Posterior cingulate gyrus (tissue), 11 donors: ENCODE measurements around the gene TSC22D3.
"Not testable (repeated sequence)": the region's sequence is repeated elsewhere in the genome, so short reads cannot be mapped to it uniquely, and the experiment has no call there.

ENCODE experiments used
- DNase-seq, 10 donors: peaks; one replicate each; pipeline versions ENCODE4 v3.0.0 to v3.0.0-alpha.2; 2020 to 2021; ENCODE audit warnings: mixed read lengths in 3 of 10
- intact Hi-C: fragments of 100-400 bp; cut with DNase I; formaldehyde crosslinking; loops from one replicate; pipeline ENCODE4 v1.15.1; 2023

Gene TSC22D3

DNA sequence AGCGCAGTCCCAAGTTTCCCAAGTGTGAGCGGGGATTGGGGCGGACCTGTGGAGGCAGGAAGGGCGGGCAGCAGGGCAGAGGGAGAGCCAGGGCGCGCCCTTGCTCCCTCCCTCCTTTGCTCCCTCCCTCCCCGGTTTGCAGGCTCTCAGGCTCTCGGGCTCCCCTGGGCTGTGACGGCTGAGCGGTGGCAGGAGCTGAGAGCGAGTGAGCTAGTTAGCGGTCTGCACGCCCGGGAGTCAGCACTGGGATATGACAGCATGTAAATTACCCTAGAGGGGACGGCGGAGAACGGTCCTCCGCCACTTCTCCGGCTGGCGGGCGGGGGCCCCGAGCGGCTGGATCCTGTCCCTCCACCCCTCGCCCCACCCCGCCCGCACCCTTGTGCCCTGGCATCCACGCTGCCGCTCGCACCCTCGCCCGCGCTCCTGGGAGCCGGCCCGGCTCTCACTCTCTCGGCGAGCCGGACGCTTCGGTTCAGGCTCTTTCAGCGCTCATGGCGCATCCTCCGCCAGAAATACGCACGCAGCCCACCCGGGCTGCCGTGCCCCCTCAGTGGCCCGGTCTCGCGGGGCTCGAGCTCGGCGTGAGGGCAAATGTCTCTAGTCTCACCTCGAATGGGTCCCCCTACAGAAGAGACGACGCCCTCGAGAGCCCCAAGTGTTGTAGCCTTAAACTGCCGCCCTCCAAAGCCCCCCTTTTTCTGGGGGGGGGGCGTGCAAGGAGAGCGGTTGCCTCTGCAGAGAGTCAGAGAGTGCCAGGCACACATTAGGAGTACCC lies at the start of gene TSC22D3:
TSC22D3 (minus strand) TSS at position 54 of the 778 bp plus-strand sequence. CDS start 368 bp downstream, outside the sequence.
- DNase-seq: peak; percentile 57 to 96 (median 74)
- intact Hi-C loops: loop anchor here (2.0 kb wide), 1 partner anchor 59 kb away; no protein-coding TSS in a partner anchor

DNA sequence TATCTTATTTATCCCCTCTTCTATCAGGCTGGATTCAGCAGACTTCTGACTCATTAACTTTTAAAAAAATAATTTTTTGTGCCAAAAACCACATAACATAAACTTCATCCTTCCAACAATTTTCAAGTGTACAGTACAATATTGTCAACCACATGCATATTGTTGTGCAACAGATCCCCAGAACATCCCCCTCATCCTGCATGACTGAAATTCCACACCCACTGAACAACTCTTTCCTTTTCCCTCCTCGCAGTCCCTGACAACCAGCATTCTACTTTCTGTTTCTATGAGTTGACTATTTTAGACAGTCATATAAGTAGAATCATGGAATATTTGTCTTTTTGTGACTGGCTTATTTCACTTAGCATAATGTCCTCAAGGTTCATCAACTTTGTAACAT lies 47.9 kb upstream of the TSC22D3 start:
- no peak for DNase-seq
- intact Hi-C loops: no loop called here

DNA sequence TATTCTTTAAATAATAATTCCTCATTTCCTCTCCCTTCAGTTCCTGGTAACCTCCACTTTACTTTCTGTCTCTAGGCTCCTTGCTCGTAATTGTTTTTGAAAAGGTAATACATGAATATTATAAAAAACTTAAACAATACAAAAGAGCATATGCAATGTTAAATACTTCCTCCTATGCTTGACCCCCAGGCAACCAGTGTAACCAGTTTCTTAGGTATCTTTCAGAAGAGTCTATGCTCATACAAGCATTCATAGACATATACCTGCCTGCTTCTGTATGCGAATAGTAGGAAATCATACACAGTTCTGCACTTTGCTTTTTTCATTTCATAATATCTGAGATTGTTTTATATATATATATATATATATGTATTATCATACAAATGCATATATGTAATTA lies 47.5 kb upstream of the TSC22D3 start:
- DNase-seq: no peak
- intact Hi-C loops: no loop called here

DNA sequence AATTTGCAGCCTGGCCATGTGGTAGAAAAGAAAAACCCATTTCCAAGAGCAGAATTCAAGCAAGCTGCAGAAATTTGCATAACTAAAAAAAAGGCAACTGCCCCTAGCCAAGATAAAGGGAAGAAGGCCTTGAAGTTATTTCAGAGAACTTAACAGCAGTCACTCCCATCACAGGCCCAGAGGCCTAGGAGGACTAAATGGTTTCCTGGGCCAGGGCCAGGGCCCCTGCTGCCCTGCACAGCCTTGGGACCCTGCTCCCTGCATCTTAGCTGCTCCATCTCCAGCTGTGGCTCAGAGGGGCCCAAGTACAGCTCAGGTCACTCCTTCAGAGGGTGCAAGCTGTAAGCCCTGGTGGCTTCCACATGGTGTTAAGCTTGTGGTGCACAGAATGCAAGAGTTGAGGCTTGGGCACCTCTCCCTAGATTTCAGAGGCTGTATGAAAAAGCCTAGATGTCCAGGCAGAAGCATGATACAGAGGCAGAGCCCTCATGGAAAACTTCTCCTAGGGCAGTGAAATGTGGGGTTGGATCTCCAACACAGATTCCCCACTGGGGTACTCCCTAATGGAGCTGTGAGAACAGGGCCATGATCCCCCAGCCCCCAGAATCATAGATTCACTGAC lies 43.4 kb upstream of the TSC22D3 start:
- no peak for DNase-seq
- intact Hi-C loops: no loop called here

DNA sequence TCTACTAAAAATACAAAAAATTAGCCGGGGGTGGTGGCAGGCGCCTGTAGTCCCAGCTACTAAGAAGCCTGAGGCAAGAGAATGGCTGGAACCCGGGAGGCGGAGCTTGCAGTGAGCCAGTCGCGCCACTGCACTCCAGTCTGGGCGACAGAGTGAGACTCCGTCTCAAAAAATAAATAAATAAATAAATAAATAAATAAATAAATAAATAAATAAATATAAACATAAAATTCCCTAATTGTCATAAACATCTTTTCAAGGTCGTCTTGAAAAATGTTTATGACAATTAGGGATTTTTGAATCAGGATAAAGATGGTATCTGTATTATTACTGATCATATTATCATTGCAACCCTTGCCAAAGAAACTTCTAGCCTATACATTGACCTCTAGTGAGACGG lies 34.5 kb upstream of the TSC22D3 start:
- DNase-seq, intact Hi-C loops: not testable (repeated sequence)

DNA sequence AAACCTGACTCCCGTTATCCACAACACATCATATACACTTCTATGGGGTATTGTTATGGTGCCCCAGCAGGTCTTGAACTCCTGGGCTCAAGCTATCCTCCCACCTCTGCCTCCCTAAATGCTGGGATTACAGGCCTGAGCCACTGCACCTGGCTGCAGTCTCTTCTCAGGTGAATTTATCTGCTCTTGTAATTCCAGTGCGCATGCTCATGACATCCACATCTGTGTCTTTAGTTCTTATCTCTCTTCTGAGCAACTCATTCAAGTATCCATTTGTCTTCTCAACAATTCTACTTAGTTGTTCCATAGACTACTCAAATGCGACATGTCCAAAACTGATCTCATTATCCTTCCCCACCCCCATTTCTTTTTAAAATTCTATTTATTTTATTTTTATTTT lies 29.6 kb upstream of the TSC22D3 start:
- no peak for DNase-seq
- intact Hi-C loops: no loop called here

DNA sequence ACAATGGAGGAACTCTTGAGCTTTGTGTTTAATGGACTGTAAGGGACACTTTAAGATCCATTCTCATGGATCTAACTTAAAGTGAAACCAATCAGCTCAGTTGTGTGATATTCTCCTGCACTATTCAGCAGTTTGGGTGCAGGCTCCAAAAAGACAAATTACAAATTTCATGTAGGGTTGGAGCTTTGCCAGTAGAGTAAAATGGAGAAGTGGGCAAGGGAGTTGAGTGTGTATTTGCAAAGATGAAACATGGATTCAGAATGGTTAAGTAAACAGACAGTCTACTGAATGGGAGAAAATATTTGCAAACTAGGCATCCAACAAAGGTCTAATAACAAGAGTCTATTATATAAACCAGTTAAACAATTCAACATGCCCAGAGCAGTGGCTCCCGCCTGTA lies 28.8 kb upstream of the TSC22D3 start:
- DNase-seq: no peak
- intact Hi-C loops: no loop called here

DNA sequence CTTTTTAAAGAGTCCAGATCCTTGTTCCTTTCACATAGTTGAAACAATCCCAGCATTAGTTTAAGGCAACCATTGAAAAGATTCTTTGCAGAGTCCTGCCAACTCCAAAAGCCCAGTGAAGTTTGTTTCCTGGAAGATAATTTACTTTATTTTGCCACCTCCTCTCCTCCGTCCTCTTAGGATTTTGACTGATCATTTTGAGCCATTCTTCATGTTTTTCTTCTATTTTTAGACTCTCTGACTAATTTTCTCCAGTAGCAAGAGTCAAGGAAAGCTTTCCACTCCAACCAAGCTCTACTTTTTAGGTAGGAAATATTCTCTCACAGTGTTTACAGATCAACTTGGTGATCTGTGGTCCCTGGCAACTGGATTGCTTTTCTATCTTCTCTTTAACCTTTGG lies 12.2 kb upstream of the TSC22D3 start:
- intact Hi-C loops: no loop called here
- DNase-seq: no peak

DNA sequence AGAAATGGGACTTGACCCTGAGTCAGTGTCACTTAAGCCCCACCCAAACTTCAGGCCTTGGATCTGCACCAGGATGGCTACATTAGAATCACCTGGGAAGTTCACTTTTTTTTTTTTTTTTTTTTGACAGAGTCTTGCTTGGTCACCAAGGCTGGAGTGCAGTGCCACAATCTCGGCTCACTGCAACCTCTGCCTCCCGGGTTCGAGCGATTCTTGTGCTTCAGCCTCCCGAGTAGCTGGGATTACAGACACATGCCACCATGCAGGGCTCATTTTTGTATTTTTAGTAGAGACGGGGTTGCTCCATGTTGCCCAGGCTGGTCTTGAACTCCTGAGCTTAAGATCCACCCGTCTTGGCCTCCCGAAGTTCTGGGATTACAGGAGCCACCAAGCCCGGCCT lies 4.9 kb upstream of the TSC22D3 start:
- DNase-seq: no peak
- intact Hi-C loops: no loop called here

DNA sequence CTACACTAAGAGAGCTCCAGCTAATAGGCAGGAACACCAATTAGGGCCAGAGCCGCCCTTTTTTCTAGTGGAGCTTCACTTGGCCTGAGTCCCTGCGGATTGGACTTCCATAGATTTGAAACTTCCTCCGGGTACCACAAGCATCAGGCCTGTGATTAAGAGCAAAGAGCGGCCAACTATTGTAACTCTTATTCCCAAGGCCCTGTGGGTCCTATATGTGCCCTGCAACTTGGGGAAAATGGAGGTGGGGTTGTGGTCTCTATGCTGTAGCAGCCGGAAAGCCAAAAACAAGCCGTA lies 1.9 kb upstream of the TSC22D3 start, which contains the start of gene NCBP2L:
NCBP2L (plus strand) TSS at position 198 of the 297 bp plus-strand sequence. CDS start 16,488 bp downstream, outside the sequence.
- intact Hi-C loops: loop anchor here (1.0 kb wide), 1 partner anchor 118 kb away; no protein-coding TSS in a partner anchor
- DNase-seq: no peak

DNA sequence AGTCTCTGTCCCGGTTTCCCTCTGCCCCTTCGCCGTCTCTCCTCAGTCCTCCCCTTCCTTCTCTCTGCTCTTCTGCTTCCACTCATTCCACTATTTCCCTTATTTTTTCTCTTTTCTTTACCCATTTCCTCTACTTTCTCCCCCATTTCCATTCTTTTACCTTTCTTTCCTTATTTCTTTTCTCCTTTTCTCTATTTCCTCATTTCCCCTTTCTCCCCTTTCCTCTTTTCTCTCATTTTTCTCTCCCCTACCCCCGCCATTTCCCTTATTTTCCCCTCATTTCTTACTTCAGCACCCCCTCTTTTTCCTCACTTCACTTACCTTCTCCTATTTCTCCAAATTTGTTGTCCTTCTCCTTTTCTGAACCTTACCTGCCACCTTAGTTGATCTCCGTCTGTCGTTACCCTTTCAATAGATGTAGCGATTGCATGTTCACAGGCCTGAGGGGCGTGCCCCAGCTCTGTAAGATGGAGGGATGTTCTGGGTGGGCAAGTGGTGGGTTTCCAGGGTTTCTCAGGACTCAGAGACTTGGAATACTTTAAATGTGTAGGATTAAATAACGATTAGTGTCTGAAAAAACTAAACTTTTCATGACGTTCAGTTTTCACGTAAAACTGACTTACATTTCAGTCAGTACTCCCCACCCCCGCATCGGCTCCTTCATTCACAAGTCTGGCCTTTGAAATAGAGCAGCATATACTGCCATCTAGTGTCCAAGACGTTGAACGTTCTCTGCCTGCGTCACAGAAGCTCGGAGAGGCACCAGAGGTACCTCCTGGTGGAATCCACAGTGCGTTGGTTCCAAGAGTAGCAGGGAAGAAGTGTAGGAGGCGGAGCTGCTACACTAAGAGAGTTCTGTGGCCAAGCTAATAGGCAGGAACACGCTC lies 1.3 kb upstream of the TSC22D3 start:
- intact Hi-C loops: loop anchor here (1.0 kb wide), 1 partner anchor 118 kb away; no protein-coding TSS in a partner anchor
- DNase-seq: peak; percentile 40 to 95 (median 72)

DNA sequence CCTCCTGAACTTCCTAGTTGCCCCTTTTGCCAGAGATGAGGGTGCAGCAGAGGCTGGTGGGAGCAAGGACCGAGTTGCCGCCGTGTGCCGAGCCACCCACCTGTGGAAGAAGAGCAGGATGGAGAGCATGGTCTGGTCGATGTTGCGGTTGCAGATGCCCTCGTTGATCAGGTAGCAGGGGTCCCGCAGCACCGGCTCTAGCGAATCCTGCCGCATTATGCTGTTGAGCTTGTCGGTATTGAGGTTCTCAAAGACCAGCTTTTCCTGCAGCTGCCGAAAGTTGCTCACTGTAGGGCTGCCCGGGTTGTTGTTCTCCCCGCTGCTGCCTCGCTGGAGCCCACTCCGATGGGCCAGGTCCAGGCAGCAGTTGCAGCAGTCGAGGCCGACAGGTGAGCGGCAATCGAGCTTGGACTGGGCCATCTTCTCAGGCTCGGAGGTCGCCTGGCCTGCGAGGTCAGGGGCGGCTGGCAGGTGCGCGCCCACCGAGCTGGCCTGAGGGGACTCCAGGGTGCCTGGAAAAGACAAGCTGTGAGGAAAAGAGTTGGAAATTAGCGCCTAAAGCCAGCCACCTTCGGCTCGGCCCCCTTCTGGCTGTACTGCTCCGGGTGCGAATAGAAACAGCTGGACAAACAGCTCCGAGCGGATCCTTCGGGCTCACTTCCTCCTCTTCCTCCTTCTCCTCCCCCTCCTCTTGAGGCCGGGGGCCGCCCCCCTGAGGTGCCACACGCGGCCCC lies 420 bp downstream of the TSC22D3 start:
- peak in 1 of 10 donors; percentile 75 for DNase-seq
- intact Hi-C loops: loop anchor here (2.0 kb wide), 1 partner anchor 58 kb away; no protein-coding TSS in a partner anchor

DNA sequence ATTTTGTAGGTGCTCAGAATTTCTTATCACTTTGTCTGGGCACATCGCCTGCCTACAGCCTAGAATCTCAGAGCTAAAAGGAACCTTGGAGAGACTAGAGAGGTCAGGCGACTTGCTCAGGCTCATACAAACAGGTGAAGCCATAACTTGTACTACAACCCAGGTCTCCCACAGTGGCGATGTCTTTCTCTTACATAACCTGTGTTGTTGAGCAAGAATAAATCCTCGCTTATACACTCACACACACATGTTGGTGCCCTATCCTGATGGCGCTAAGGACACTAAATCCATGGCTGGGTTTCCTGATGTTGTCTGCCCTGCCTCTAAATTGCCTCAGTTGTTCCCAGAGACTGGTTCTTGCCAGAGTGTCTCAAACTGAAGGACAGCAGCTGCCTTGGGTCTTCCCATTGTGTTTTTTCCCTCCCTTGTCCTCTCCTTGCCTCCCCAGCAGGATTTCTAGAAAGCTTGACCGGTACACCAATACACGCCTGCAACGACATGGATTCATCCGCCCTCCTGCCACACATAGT lies 1.6 kb downstream of the TSC22D3 start:
- DNase-seq: no peak
- intact Hi-C loops: loop anchor here (2.0 kb wide), 1 partner anchor 57 kb away; no protein-coding TSS in a partner anchor

DNA sequence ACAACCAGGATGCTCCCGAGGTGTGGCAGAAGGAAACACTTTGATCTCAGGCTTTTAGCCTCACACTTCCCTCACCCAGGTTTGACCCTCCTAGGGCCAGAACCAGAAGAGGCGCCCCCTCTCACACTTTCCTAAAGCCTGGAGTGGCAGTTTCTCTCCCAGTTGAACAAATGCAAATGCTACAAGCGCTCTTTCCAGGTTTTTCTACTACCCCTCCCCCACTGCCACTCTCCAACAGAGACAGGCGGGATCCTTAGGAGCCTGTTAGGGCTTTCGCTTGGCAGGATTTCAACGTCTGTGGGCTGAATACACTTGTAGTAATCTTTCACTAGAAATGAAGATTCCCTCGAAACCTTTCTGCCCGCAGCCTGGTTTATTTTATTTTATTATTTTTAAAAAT lies 2.4 kb downstream of the TSC22D3 start:
- intact Hi-C loops: no loop called here

DNA sequence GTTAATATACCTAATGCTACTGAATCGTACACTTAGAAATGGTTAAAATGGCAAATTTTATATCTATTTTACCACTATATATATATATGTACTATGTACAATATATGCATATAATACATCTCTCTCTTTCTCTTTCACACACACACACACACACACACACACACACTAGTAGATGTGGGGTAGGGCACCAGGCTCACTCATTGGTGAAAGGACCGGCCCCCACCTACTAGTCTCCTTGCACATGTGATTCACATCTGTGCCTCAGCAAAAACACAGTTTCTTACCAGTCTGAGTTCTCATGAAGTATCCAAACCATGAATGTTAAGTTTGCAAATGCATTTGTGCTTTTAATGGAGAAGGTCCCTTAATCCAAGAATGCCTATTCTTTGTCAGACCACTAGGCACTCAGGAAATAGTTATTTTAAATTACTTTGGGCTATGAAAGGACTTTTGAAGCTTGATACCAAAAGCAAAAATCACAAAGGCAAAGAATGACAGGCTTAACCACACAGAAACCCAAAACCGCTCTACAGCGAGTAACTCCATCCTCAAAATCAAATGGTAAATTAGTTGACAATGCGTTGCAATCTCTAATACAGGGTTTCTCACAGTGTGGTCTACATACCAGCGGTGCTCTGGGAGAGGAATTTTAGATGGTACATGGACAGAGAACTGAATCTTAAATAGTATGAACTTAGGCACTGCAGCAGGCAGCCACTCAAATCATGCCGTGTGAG lies 5.8 kb downstream of the TSC22D3 start:
- intact Hi-C loops: no loop called here
- no peak for DNase-seq

More for the DNA sequence above, 2.4 kb downstream of the TSC22D3 start:
- DNase-seq: peak in 1 of 10 donors; percentile 48

DNA sequence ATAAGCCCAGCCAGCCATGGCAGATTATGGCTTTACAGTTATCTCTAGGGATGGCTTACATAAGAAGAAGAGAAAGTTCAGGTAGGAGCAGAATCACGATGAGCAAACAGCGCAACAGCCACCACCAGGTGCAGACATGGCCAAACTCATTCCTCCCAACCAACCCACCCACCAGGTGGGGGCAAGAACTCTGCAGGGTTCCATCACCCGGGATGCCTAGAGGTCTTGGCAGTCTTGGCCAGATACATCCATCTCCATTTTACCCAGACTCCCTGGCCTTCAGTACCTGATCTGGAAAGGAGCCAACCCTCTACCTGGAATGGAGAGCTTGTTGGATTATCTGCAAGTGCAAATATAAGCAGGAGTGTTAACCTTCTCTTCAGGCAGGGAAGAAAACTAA lies 7.5 kb downstream of the TSC22D3 start:
- DNase-seq: no peak
- intact Hi-C loops: no loop called here

DNA sequence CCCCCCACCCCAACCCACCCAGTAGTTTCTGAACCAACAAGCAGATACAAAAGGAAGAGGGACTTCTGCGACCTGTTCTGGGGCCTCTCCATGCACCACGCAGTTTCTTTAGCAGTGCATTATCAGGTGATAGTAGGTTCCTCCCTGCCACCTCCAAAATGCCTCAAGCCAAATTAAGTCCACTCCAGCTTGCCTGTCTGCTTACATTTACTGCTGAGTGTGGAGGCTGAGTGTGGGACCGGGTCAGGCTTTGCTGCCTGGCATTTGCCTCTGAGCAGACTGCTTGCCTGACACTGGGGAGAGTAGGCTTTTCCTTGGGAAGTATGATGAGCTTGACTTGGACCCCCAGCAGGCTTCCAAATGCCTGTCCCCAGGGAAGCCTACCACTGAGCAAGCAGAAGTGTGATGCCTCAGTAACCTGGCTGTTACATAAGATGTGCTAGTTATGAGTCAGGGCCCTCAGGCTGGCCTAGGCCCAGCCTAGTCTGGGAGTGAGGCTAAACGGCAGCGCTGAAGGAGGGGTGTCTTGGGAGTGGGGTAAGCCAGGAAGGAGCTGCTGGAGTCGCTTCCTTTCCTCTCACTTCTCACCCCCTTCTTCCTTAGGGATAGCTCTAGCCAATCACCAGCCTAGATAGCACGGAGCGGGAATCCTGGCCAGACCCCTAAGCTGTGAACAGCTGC lies 9.0 kb downstream of the TSC22D3 start:
- intact Hi-C loops: no loop called here
- DNase-seq: no peak

DNA sequence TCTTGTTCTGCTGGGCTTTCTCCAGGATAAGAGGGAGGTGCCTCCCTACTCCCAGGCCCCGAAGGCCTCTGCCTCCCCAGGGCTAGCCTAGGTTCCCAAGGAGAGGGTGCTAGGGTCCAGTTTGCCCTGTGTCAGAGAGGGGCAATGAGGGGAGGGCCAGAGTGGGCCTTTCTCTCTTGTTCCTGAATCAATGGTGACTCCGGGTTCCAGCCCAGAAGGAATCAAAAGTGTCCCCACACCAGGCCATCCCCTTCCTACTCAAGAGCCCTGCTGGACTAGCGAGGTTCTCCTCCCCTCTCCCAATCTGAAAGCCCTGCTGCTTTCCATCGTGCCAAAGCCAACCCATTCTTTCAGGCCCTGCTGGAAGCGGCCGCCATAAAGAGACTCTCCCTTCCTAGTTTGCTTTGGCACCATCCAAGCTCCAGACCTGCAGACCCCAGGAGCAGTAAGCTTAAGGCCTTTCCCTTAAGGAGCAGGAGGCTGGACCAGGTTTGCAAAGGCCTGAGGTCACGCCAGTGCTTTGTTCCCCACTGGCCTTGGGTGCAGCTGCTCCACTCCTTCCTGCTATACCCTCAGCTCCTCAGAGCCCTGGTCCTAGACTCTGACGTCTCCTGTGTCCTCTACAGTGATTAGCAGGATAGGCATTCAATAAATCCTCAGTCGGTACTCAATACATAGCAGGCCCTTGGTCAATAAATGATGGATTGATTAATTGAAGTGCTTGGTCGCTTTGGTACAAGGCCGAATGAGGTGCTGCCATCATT lies 10.6 kb downstream of the TSC22D3 start:
- intact Hi-C loops: no loop called here
- DNase-seq: no peak
